NB4 (cell line): Measurements from ENCODE around the gene ITPRIP.

Experiments used
- DNase-seq: peaks from one replicate; pipeline ENCODE4 v3.0.0; 2010; ENCODE audit warnings: low read depth
- H3K4me3 ChIP-seq: one replicate; pipeline ENCODE4 v1.5.1; 2011; ENCODE audit warnings: mild to moderate bottlenecking, low read depth, low read length, moderate library complexity
- CTCF ChIP-seq: IDR thresholded peaks from one replicate; pipeline ENCODE4 v1.5.1; 2012; ENCODE audit warnings: low read depth, low read length
- MAX ChIP-seq: IDR thresholded peaks from 2 replicates; pipeline ENCODE4 v1.6.1; 2011; ENCODE audit warnings: low read depth, low read length
- MYC ChIP-seq: IDR thresholded peaks from 2 replicates; pipeline ENCODE4 v1.6.1; 2011; ENCODE audit warnings: low read depth, low read length
- POLR2A ChIP-seq: IDR thresholded peaks from 2 replicates; pipeline ENCODE4 v1.6.1; 2011; ENCODE audit warnings: mild to moderate bottlenecking; ENCODE audit not compliant: insufficient read length; ENCODE audit errors: extremely low read depth

The ITPRIP gene

GRCh38 chr10:104337521-104337984, 712 bp downstream of the ITPRIP start:
- DNase-seq, result peak; percentile 91
- peak overlapping the region; percentile 83 for H3K4me3 ChIP-seq
- TF ChIP-seq MYC (peak; percentile 34; the same call in 1 of the 2 replicates), POLR2A (no peak)

GRCh38 chr10:104336821-104337467, 1.3 kb downstream of the ITPRIP start:
- peak overlapping the region; percentile 83 for H3K4me3 ChIP-seq
- no peak for TF ChIP-seq POLR2A
- TF ChIP-seq MYC, result no peak
- TF ChIP-seq MAX, result no peak
- no peak for TF ChIP-seq CTCF
- DNase-seq, result peak; percentile 26

GRCh38 chr10:104334965-104335650, 3.2 kb downstream of the ITPRIP start:
- no peak overlapping the region for H3K4me3 ChIP-seq
- DNase-seq, result no peak
- no peak for TF ChIP-seq POLR2A
- TF ChIP-seq MAX, result no peak
- no peak for TF ChIP-seq CTCF
- no peak for TF ChIP-seq MYC

GRCh38 chr10:104334561-104334960, 3.7 kb downstream of the ITPRIP start:
- H3K4me3 ChIP-seq, result no peak overlapping the region
- no peak for DNase-seq
- TF ChIP-seq POLR2A (no peak), MAX (no peak), MYC (no peak), CTCF (no peak)

- DNase-seq, result no peak
These were observed 4.4 kb downstream of the ITPRIP start for GRCh38 chr10:104333728-104334373.

More at GRCh38 chr10:104333728-104334373, 4.4 kb downstream of the ITPRIP start:
- TF ChIP-seq MYC (no peak), POLR2A (no peak), MAX (no peak), CTCF (no peak)
- H3K4me3 ChIP-seq, result no peak overlapping the region
